GM18868 (cell line): ENCODE results near the gene PAQR9.

Experiments
- ATAC-seq: cut with Tn5 transposase; IDR thresholded peaks from one replicate; pipeline ENCODE4 v1.9.1; 2021; ENCODE audit warnings: mild to moderate bottlenecking, moderate library complexity; ENCODE audit not compliant: unreplicated experiment

Gene PAQR9

GRCh38 chr3:142923694-142924093 lies 39.8 kb downstream of the PAQR9 start:
- ATAC-seq, result no peak

GRCh38 chr3:142916605-142917004 lies 46.9 kb downstream of the PAQR9 start:
- no peak for ATAC-seq

- ATAC-seq, result no peak
These were observed 47.8 kb downstream of the PAQR9 start for GRCh38 chr3:142915636-142916035.

- no peak for ATAC-seq
These were observed 49.1 kb downstream of the PAQR9 start for GRCh38 chr3:142914286-142914811.

- ATAC-seq, result no peak
These were observed 50.0 kb downstream of the PAQR9 start for GRCh38 chr3:142913432-142913831.

- no peak for ATAC-seq
These were observed 50.9 kb downstream of the PAQR9 start for GRCh38 chr3:142912402-142913172.
